GM20431 (cell line): ENCODE data around the gene LRRC18.

Experiments used
- in situ Hi-C: fragments of 300-500 bp; cut with MseI, MboI; formaldehyde crosslinking; loops from one replicate; pipeline ENCODE4 v1.15.0; 2020; ENCODE audit warnings: low sequenced_read_pairs; ENCODE audit not compliant: unreplicated experiment

LRRC18 gene

DNA sequence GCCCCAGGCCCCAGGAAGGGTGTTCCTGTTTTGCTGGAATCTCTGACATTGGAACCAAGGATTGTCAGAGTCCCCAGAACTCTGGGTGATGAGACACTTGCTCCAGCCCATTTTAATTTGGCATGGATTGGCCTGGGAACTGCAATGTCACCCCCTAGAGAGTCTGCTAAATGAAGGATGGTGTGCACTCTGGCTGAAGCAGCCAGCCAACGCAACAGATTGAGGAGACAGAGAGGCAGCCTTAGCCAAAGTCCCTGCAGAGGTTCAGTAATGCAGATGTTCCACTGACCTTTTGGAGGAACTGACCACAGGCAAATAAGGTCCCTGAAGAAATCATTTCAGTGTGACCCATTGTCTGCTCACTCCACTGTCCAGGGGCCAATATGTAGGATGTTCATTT, 13.4 kb downstream of the LRRC18 start:
- in situ Hi-C loops = no loop called here

GRCh38 chr10:48924988-48925387, 14.7 kb downstream of the LRRC18 start:
- in situ Hi-C loops = no loop called here

GRCh38 chr10:48923748-48924147, 15.9 kb downstream of the LRRC18 start:
- in situ Hi-C loops = no loop called here

DNA sequence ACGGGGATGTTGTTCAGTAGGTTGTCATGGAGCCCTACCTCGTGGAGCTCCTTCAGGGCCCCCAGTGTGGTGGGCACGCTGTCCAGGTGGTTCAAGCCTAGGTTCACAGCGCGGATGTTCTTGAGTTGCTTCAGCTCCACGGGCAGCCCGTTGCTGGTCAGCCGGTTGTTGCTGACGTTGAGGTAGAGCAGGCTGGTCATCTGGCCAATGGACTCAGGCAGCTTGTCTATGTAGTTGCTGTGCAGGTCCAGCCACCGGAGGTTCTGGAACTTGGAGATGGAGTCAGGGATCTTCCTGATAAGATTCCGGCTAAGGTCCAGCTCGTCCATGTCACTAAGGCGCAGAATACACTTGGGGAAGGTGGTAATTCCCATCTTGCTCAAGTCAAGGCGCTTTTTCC, 26.0 kb downstream of the LRRC18 start:
- in situ Hi-C loops = no loop called here

DNA sequence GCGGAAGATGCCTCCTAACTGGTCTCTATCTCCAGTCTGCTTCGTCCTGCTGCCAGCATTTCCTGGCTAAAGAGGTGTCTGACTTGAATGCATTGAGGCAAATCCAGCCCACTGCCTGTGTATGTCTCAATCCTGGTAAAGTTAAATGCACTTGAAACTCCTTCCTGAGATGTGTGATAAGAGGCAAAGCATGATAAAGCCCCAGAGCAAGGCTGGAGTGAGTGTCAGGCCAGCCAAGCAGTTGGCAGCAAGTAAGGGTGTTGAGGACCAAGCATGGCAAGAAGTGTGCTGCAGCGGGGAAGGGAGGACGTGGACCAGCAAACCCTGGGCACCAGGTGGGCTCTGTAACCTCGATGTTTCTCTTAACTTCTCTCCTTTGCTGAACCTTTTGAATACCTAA, 29.1 kb downstream of the LRRC18 start:
- in situ Hi-C loops = no loop called here

DNA sequence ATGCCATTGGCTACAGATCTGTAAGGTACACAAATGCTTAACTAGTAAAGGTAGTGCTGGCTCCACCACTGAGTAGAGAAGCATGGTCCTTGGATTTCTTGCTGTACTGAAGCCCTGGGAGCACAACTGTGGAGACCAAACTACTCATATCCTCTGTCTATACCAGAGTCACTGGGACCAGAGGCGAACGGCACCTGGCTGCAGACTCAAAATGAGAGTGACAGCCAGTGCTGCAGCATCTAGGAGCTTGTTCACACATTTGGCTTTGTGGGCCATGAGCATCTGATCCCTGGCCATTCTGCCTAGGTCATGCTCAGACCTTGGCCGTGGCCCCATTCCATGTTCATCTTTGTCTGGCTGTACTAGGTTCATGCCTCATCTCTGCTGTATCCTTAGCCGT, 31.9 kb downstream of the LRRC18 start:
- in situ Hi-C loops = no loop called here

GRCh38 chr10:48906841-48907240, 32.8 kb downstream of the LRRC18 start:
- in situ Hi-C loops = no loop called here

DNA sequence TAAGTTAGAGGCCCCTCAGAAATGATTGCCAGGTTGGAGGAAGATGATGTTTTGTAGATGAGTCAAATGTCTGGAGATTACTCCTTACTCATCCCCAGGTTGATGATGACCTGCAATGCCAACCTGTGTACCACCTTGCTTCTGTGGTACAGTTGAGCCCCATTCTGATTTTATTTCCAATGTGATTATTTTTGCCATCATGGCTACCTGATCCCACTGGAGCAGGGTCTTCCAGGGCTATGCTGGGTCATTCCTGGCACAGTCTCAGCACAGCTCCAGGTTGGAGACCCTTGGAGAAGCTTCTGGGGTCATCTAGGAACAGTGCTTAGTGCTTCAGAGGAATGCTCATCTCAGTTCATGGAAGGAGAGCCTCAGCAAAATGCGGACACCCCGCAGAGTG, 34.3 kb downstream of the LRRC18 start:
- in situ Hi-C loops = no loop called here

DNA sequence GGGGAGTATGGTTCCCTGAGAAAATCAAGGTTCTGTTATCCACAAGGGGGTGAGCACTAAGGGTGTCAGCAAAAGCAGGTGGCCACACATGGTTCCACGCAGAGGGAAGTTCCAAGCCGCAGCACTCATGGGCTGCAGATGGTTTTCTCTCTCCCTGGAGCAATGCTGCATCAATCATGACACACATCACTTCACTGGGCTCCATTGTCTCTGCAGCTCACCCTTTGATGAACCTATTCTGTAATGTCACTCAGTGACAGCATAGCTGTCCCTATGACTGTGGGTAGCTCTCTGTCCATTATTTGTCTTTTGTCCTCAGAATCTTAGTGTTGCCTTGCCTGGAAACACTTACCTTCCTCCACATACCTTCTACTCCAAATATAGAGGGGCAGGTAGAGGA, 34.8 kb downstream of the LRRC18 start:
- in situ Hi-C loops = no loop called here

DNA sequence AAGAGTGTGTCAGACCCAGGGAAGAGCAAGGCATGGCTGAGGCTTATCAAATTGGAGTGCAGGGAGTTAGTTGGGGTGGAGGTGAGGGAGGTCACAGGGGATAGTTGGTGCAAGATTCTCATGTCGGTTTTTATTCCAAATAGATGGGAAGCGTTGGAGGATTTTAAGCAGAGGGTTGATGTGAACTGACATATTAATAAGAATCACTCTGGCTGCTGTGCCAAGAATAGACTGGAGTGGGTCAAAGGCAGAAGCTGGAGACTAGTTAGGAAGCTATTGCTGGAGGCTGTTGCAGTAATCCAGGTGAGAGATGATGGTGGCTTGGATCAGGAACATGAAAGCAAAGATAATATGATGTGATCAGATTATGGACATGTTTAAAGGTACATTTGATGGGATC, 36.5 kb downstream of the LRRC18 start:
- in situ Hi-C loops = no loop called here

DNA sequence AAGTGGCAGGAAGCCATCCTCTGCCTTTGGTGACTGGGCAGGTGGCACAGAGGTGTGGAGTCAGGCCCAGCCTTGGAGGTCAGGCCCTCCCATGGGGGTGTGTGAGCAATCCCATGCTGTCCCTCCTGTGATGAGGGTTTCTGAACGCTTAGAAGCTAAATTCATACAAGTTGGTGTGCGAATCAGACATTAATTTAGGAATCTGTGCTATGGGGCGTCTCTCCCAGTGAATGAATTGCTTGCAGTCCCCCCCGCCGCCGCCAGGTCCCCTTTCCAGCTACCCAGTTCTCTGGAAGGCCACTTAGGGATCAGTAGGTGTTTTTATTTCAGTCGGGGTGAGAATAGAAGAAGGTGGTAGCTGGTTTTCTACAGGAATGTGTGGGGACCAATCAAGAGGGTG, 37.5 kb downstream of the LRRC18 start:
- in situ Hi-C loops = no loop called here

DNA sequence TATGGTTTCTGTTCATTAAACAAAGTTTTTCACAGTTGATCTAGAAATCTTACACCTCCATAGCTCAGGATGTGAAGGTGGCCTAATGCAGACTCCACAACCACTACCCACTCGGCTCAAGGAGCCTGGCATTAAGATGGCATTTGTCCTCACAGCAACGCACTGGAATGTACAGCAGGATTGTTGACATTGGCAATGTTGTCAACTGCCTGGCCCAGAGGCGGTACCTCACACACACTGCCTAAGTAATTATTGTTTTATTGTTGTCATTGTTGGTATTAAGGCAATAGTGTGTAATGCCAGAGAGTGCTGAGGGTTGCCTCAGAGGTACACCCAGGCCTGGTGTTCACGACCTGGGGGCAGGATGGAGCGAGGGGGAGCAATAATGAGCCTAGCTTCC, 38.3 kb downstream of the LRRC18 start:
- in situ Hi-C loops = no loop called here

GRCh38 chr10:48900371-48900801, 39.3 kb downstream of the LRRC18 start:
- in situ Hi-C loops = no loop called here

GRCh38 chr10:48899781-48900180, 39.9 kb downstream of the LRRC18 start:
- in situ Hi-C loops = no loop called here

DNA sequence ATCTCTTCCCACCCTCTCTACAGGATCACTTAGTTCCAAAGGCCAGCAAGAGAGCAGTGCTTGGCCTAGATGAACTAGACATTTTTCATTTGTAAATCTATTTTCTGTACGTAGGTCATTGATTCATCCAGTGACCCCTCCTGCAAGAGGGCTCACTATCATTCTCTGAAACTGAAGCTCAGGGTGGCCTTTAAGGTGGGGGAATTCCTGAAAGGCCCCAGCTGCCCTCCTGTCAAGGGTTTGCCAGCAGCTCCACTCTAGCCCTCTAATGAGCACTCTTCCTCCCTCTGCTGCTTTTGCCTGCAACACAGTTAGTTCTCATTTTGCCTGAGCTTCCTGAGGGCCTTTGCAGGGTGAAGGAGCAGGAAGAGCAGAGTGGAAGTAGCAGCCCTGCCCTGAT, 41.2 kb downstream of the LRRC18 start:
- in situ Hi-C loops = no loop called here

DNA sequence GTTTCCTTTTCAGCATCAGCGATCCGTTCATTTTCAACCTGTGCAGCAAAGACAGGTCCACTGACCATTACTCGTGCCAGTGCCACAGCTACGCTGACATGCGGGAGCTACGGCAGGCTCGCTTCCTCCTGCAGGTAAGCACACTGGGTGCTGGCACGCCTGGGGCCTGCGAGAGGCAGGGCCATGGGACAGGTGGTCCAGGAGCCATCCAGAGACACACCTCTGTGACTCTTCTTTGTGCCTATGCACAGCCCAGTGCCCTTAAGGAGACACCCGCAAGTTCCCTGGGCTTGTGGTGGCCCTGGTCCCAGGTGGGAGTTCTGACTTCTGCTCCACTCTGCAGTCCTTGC, 42.2 kb downstream of the LRRC18 start:
- in situ Hi-C loops = no loop called here

DNA sequence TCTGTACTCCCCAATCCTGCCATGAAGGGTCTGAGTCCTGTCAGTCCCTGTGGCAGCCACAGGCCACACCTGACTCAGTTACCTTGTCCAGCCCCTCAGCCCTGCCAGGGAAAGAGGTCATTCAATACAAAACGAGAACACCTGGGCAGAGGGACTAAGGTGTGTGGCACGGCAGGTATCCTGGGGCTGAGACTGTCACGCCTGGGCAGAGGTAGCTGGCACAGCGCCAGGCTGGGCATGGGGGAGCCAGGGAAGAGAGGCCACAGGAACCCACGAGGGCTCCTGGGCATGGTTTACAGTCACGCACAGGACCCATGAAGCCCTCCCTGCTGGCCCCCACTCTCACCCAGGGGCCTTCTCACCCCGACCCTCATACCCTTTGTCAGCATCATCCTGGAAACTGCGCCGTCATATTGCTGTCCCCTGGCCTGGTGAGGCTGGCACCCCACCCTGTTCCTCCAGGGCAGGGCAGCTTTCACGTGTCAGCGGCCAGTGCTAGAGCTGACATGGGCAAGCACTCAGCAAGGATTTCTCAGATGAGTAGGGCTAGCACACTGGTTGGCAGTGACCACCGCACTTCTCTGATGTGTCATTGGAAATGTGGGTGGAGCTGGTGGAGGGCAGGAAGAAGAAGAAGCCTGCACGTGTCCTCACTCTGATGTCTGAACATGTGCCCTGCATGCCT, 42.7 kb downstream of the LRRC18 start:
- in situ Hi-C loops = no loop called here

DNA sequence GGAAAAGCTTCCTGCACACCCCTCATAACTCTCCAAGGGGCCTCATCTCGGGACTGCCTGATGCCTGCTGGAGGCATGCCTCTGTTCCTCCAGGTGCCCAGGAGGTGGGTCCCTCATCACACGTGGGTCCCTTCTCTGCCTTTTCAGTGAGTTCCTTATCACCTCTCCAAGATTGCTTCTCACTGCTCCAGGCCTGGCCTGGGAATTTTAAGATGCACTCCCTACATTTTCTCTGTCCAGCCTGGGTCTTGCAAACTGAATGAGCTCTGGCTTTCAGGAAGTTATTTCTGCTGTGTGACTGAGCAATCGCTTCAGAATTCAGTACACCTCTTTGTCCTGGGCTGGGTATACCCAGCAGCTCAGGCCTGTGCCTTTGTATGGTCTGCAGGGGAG, 43.8 kb downstream of the LRRC18 start:
- in situ Hi-C loops = no loop called here

DNA sequence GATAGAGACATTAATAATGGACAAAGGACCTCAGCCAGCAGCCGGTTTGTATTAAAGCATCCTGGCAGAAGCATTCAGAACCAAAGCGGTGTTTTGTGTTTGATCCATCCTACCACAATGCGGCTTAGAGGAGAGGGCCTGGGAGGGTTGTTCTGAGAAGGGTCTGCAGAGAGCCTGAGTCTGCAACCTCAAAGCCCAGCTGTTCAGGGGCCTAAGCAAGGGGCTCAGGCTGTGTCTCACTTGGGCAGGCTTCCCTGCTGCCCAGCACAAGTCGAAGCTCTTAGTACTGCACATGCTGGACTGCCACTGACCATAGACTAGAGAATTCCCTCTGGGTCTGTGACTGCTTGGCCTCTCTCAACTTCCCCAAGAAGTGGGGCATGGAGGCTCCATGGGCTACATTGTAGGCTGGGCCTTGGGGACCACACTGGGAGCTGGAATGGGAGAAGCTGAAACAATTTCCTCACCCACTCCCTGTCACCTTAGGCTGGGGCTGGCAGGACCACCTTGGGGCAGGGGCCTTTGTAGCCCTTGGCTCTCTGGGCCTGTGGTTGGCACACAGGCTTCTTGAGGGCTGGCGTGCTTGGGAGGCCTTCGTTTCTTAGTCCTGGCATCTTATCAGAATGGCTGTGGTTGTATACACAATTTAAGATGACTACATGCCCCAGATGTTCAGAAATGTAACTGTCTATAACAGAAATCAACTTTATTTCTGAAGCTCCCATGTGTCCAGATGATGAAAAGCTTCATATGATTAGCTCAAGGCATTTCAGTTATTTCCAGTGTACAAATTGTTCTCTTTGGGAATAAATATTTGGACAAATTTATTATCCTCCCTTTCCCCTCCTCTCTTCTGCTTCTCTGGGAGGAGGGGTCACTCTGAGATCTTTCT, 44.5 kb downstream of the LRRC18 start:
- in situ Hi-C loops = no loop called here

- in situ Hi-C loops = no loop called here
Measured at GRCh38 chr10:48890888-48891850, 48.5 kb downstream of the LRRC18 start.

DNA sequence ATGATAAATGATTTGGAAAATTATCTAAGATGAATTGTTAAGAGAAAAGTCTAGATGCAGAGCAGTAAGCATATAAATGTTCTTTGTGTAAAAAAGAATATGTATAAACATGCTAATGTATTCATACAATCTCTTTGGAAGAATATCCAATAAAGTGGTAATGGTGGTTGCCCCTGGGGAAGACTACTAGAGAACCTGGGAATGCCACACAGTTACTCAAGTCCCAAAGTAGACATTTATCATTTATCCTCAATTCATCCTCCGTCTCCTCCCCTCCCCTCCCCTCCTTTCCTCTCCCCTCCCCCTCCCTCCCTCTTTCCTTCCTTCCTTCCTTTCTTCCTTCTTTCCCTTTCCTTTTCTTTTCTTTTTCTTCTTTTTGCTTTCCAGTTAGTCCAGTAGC, 51.7 kb downstream of the LRRC18 start:
- in situ Hi-C loops = no loop called here
